ENCODE results near the gene CACNA2D2.

Gene CACNA2D2

DNA sequence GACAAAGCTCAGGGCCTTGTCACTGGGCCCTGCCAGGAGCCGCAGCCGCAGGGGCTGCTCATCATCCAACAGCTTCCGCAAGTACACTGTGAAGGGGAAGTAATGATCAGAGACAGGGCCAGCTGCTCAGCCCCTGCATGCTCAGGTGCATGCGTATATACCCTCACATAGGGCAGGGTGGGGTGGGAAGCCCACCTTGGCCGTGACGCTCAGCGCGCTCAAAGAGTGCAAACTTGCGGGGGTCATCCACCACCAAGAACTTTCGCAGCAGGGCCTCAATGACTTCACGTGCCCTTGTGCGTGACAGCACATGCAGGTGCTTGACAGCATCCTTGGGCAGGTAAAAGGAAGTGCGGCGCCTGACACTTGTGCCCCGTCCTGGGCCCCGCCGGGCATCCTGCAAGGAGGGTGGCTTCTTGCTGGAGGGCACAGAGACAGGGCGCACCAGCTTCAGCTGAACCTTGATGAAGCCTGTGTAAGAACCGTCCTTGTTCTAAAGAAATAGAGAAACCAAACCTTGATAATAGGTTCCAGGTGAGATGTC lies 172.0 kb downstream of the CACNA2D2 start:
- no peak overlapping the region for H3K9ac ChIP-seq (ENCODE audit: low read depth in 1 of 2, low read length in 2 of 2)
- no peaks in the 10 kb centered on the region for H3K27me3 ChIP-seq (ENCODE audit: control insufficient read depth in 1 of 2, insufficient read depth in 2 of 2, low read length in 2 of 2)
- no peak overlapping the region for H3K4me3 ChIP-seq (ENCODE audit: low read depth in 1 of 2, low read length in 2 of 2)
- no peak overlapping the region for H3K27ac ChIP-seq (ENCODE audit: low read depth, low read length)
- H3K4me1 ChIP-seq (ENCODE audit: control insufficient read depth in 1 of 2, insufficient read depth in 2 of 2, low read length in 2 of 2): peaks cover 29 to 50% of the 10 kb centered on the region in 2 donors
- H3K9me3 ChIP-seq (ENCODE audit: control insufficient read depth in 1 of 2, low read length in 2 of 2): no peaks in the 10 kb centered on the region
- H3K36me3 ChIP-seq (ENCODE audit: control insufficient read depth in 1 of 2, insufficient read depth in 2 of 2, low read length in 2 of 2): peaks cover 25 to 41% of the 10 kb centered on the region in 2 donors

DNA sequence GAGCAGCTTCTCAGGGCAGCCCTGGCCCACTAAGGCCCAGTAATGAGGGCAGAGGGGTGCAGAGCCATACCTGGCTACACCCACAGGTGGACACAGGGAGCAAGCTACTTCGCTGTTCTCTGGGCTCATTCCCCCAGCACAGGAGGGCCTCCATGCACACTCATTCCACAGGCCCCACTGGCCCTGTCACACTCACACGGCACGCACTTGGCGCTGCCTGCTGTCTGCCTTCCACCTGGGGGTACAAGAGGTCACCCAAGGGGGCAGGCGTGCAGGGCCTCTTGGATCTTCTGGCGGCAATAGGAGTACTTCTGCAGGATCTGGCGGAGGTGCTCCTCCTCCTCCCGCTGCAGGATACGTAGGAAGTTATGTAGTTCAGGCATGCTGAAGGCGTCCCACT lies 173.1 kb downstream of the CACNA2D2 start:
- peaks cover 22 to 39% of the 10 kb centered on the region in 2 donors for H3K4me1 ChIP-seq (ENCODE audit: control insufficient read depth in 1 of 2, insufficient read depth in 2 of 2, low read length in 2 of 2)

DNA sequence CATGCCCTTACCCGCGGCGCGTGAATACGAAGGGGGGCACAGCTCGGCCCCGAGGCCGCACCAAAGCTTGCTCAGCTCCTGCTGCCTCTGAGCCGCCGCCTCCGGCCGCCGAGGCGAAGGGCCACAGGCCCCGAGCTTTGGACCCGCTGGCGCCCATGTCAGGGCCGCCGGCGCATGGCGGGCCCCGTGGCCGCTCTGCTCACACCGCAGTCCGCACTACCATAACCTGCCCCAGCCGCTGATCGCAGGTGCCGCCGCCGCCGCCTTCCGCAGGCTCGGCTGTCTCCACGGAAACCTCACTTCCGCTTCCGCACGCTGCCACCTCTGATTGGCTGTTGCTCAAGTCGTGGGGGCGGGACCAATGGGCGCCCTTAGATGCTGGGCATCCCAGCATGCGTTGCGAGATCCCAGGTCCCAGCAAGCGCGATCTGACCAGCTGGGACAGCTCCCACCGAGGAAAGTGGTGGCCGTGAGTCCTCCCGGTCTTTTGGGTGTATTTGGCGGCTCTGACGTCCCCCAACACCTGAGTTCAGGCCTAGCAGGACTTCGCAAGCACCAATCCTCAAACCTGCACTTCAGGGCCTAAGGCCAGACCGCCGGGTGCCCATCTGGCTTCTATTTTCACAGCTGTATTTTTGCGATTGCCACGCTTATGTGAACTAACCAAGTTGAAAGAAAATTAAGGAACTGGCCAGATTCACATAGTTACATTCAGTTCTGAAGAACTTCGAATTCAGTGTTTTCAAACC lies 175.3 kb downstream of the CACNA2D2 start, which contains the start of gene TUSC2:
Gene TUSC2, minus strand, starts transcription at position 281 of the 749 bp plus-strand sequence. Its CDS starts 124 bp downstream, at position 157.
- Histone ChIP-seq H3K9ac (ENCODE audit: low read depth in 1 of 2, low read length in 2 of 2) (peak within 1 kb of the TSS; percentile 91), H3K4me3 (ENCODE audit: low read depth in 1 of 2, low read length in 2 of 2) (peak within 1 kb of the TSS; percentile 85 to 90), H3K4me1 (ENCODE audit: control insufficient read depth in 1 of 2, insufficient read depth in 2 of 2, low read length in 2 of 2) (peaks cover 17 to 40% of the 10 kb centered on the region in 2 donors), H3K27me3 (ENCODE audit: control insufficient read depth in 1 of 2, insufficient read depth in 2 of 2, low read length in 2 of 2) (no peaks in the 10 kb centered on the region), H3K27ac (ENCODE audit: low read depth, low read length) (peak within 1 kb of the TSS; percentile 78), H3K9me3 (ENCODE audit: control insufficient read depth in 1 of 2, low read length in 2 of 2) (no peaks in the 10 kb centered on the region), H3K36me3 (ENCODE audit: control insufficient read depth in 1 of 2, insufficient read depth in 2 of 2, low read length in 2 of 2) (peaks cover 28 to 47% of the 10 kb centered on the region in 2 donors)

More for the DNA sequence above, 173.1 kb downstream of the CACNA2D2 start:
- Histone ChIP-seq H3K27ac (ENCODE audit: low read depth, low read length) (no peak overlapping the region), H3K9ac (ENCODE audit: low read depth in 1 of 2, low read length in 2 of 2) (no peak overlapping the region), H3K36me3 (ENCODE audit: control insufficient read depth in 1 of 2, insufficient read depth in 2 of 2, low read length in 2 of 2) (peaks cover 28 to 52% of the 10 kb centered on the region in 2 donors), H3K4me3 (ENCODE audit: low read depth in 1 of 2, low read length in 2 of 2) (no peak overlapping the region), H3K27me3 (ENCODE audit: control insufficient read depth in 1 of 2, insufficient read depth in 2 of 2, low read length in 2 of 2) (no peaks in the 10 kb centered on the region), H3K9me3 (ENCODE audit: control insufficient read depth in 1 of 2, low read length in 2 of 2) (no peaks in the 10 kb centered on the region)

DNA sequence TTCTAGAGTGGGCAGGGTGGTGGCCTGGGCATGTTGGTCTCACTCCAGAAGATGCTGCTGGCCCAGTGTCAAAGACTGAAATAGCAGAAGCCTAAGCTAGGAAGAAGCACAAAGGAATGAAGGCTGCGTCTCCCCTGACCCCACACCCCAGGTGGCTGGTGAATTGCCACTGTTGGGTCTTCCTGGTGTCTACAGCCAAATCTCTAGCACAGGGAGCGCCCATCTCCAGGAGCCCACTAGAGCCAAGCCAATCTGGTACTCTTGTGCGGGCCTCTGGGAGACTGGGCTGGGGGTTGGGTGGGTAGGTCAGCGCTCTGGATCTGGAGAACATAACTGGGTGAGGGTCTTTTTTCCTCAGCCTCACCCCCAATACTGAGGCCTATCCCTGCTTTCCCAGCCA lies 176.3 kb downstream of the CACNA2D2 start:
- peak overlapping the region; percentile 91 for H3K9ac ChIP-seq (ENCODE audit: low read depth in 1 of 2, low read length in 2 of 2)
- peak overlapping the region; percentile 85 to 90 for H3K4me3 ChIP-seq (ENCODE audit: low read depth in 1 of 2, low read length in 2 of 2)
- H3K27ac ChIP-seq (ENCODE audit: low read depth, low read length): no peak overlapping the region
- peaks cover 24 to 48% of the 10 kb centered on the region in 2 donors for H3K4me1 ChIP-seq (ENCODE audit: control insufficient read depth in 1 of 2, insufficient read depth in 2 of 2, low read length in 2 of 2)
- peaks cover 28 to 42% of the 10 kb centered on the region in 2 donors for H3K36me3 ChIP-seq (ENCODE audit: control insufficient read depth in 1 of 2, insufficient read depth in 2 of 2, low read length in 2 of 2)
- H3K9me3 ChIP-seq (ENCODE audit: control insufficient read depth in 1 of 2, low read length in 2 of 2): no peaks in the 10 kb centered on the region
- no peaks in the 10 kb centered on the region for H3K27me3 ChIP-seq (ENCODE audit: control insufficient read depth in 1 of 2, insufficient read depth in 2 of 2, low read length in 2 of 2)

DNA sequence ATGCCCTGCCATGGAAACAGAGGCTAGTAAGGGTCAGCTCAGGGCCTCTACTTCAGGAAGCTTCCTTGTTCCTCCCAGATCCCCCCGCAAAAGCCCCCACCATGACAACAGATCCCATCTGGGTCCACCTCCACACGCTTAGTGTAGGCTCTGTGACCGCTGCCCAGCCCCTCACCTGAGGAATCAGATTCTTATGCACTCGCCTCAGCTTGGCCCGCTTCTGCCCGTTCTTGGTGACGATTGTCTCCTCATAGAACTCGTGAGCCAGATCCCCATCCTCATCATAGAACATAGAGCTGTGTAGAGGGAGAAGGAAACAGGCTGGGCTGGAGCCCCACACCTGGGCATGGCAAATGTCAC lies 177.3 kb downstream of the CACNA2D2 start:
- H3K36me3 ChIP-seq (ENCODE audit: control insufficient read depth in 1 of 2, insufficient read depth in 2 of 2, low read length in 2 of 2): peaks cover 19 to 32% of the 10 kb centered on the region in 2 donors
- H3K9ac ChIP-seq (ENCODE audit: low read depth in 1 of 2, low read length in 2 of 2): no peak overlapping the region
- H3K9me3 ChIP-seq (ENCODE audit: control insufficient read depth in 1 of 2, low read length in 2 of 2): no peaks in the 10 kb centered on the region
- peaks cover 29 to 52% of the 10 kb centered on the region in 2 donors for H3K4me1 ChIP-seq (ENCODE audit: control insufficient read depth in 1 of 2, insufficient read depth in 2 of 2, low read length in 2 of 2)
- no peaks in the 10 kb centered on the region for H3K27me3 ChIP-seq (ENCODE audit: control insufficient read depth in 1 of 2, insufficient read depth in 2 of 2, low read length in 2 of 2)
- no peak overlapping the region for H3K4me3 ChIP-seq (ENCODE audit: low read depth in 1 of 2, low read length in 2 of 2)
- H3K27ac ChIP-seq (ENCODE audit: low read depth, low read length): no peak overlapping the region

GRCh38 chr3:50325497-50326181 lies 177.8 kb downstream of the CACNA2D2 start:
- no peaks in the 10 kb centered on the region for H3K9me3 ChIP-seq (ENCODE audit: control insufficient read depth in 1 of 2, low read length in 2 of 2)
- peaks cover 29 to 53% of the 10 kb centered on the region in 2 donors for H3K4me1 ChIP-seq (ENCODE audit: control insufficient read depth in 1 of 2, insufficient read depth in 2 of 2, low read length in 2 of 2)
- no peak overlapping the region for H3K9ac ChIP-seq (ENCODE audit: low read depth in 1 of 2, low read length in 2 of 2)
- peaks cover 14 to 27% of the 10 kb centered on the region in 2 donors for H3K36me3 ChIP-seq (ENCODE audit: control insufficient read depth in 1 of 2, insufficient read depth in 2 of 2, low read length in 2 of 2)
- no peak overlapping the region for H3K4me3 ChIP-seq (ENCODE audit: low read depth in 1 of 2, low read length in 2 of 2)
- H3K27me3 ChIP-seq (ENCODE audit: control insufficient read depth in 1 of 2, insufficient read depth in 2 of 2, low read length in 2 of 2): no peaks in the 10 kb centered on the region
- no peak overlapping the region for H3K27ac ChIP-seq (ENCODE audit: low read depth, low read length)

DNA sequence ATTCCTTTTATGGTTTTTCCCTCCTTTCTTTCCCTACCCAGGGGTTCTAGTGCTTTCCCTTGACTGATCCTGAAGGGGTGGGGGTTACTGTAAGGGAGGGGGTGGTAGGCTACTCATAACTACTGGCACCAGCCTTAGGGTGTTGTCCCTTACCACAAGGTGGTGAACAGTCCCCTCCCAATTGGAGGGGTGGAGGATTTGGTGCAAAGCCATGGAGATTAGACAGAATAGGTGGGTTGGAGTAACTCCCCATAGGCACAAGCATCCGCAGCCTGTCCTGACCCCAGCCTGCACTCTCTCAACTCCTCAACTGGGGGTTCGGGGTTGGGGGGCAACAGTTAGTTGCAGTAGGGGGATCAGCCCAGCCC lies 178.3 kb downstream of the CACNA2D2 start:
- no peaks in the 10 kb centered on the region for H3K27me3 ChIP-seq (ENCODE audit: control insufficient read depth in 1 of 2, insufficient read depth in 2 of 2, low read length in 2 of 2)
- H3K36me3 ChIP-seq (ENCODE audit: control insufficient read depth in 1 of 2, insufficient read depth in 2 of 2, low read length in 2 of 2): peaks cover 9 to 21% of the 10 kb centered on the region in 2 donors
- H3K4me1 ChIP-seq (ENCODE audit: control insufficient read depth in 1 of 2, insufficient read depth in 2 of 2, low read length in 2 of 2): peaks cover 35 to 58% of the 10 kb centered on the region in 2 donors
- no peaks in the 10 kb centered on the region for H3K9me3 ChIP-seq (ENCODE audit: control insufficient read depth in 1 of 2, low read length in 2 of 2)
- no peak overlapping the region for H3K4me3 ChIP-seq (ENCODE audit: low read depth in 1 of 2, low read length in 2 of 2)
- no peak overlapping the region for H3K27ac ChIP-seq (ENCODE audit: low read depth, low read length)
- no peak overlapping the region for H3K9ac ChIP-seq (ENCODE audit: low read depth in 1 of 2, low read length in 2 of 2)

GRCh38 chr3:50324351-50325112 lies 178.9 kb downstream of the CACNA2D2 start:
- H3K27ac ChIP-seq (ENCODE audit: low read depth, low read length): no peak overlapping the region
- peaks cover 40 to 64% of the 10 kb centered on the region in 2 donors for H3K4me1 ChIP-seq (ENCODE audit: control insufficient read depth in 1 of 2, insufficient read depth in 2 of 2, low read length in 2 of 2)
- peak overlapping the region; percentile 26 to 38 for H3K9ac ChIP-seq (ENCODE audit: low read depth in 1 of 2, low read length in 2 of 2)

DNA sequence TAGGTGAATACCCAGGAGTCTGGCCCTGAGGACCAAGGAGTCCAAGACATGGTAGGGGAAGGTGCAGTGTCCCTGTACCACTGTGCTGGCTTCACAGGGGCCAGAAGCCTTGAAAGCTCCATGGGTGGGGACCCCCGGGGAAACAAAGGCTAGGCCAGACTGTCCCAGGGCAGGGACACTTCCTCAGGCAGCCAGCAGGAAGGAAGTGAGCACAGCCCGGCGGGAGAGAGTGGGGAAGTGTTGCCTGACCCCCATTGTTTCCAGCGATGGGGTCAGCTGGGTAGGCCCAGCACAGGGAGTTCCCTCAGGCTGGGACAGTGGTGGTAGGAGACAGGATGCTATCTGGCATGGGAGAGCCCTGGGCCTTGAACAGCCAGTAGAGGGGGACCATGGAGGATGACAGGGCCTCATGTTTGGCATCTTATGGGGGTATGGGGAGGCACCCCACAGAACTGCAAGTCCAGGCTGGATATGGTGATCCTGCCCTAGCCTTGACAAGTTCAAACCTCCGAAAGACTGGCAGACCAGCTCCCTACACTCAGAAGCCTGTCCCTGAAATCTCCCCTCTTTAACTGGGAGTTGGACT lies 179.7 kb downstream of the CACNA2D2 start:
- Histone ChIP-seq H3K4me1 (ENCODE audit: control insufficient read depth in 1 of 2, insufficient read depth in 2 of 2, low read length in 2 of 2) (peaks cover 49 to 71% of the 10 kb centered on the region in 2 donors), H3K4me3 (ENCODE audit: low read depth in 1 of 2, low read length in 2 of 2) (no peak overlapping the region), H3K9ac (ENCODE audit: low read depth in 1 of 2, low read length in 2 of 2) (no peak overlapping the region), H3K9me3 (ENCODE audit: control insufficient read depth in 1 of 2, low read length in 2 of 2) (no peaks in the 10 kb centered on the region), H3K36me3 (ENCODE audit: control insufficient read depth in 1 of 2, insufficient read depth in 2 of 2, low read length in 2 of 2) (peaks cover 5 to 20% of the 10 kb centered on the region in 2 donors), H3K27me3 (ENCODE audit: control insufficient read depth in 1 of 2, insufficient read depth in 2 of 2, low read length in 2 of 2) (no peaks in the 10 kb centered on the region), H3K27ac (ENCODE audit: low read depth, low read length) (peak overlapping the region; percentile 66)

More at GRCh38 chr3:50324351-50325112, 178.9 kb downstream of the CACNA2D2 start:
- Histone ChIP-seq H3K4me3 (ENCODE audit: low read depth in 1 of 2, low read length in 2 of 2) (no peak overlapping the region), H3K27me3 (ENCODE audit: control insufficient read depth in 1 of 2, insufficient read depth in 2 of 2, low read length in 2 of 2) (no peaks in the 10 kb centered on the region), H3K36me3 (ENCODE audit: control insufficient read depth in 1 of 2, insufficient read depth in 2 of 2, low read length in 2 of 2) (peaks cover 3 to 18% of the 10 kb centered on the region in 2 donors), H3K9me3 (ENCODE audit: control insufficient read depth in 1 of 2, low read length in 2 of 2) (no peaks in the 10 kb centered on the region)

Measured in duodenal mucosa (tissue), 2 donors.